Upper lobe of left lung (tissue), 6 donors: ENCODE measurements around the gene SERHL2. TPM values are rescaled to one million over a fixed set of nuclear protein-coding genes. Genes with fewer than 3 reads are reported as not detected.

Source experiments
- ATAC-seq, 2 donors: fragments of 200-7000 bp; cut with Tn5 transposase; one replicate each; pipeline ENCODE4 v1.9.1; 2022; ENCODE audit warnings: mild to moderate bottlenecking in 2 of 2, moderate library complexity in 2 of 2; ENCODE audit not compliant: low FRiP score in 2 of 2
- DNase-seq, 2 donors: peaks; one replicate each; pipeline ENCODE4 v3.0.0-alpha.2; 2019 to 2020
- H3K27ac ChIP-seq, 4 donors: fragments of 200-600 bp; sonication (generic); one replicate each; pipeline ENCODE4 v1.5.1; 2016 to 2019
- H3K27me3 ChIP-seq, 4 donors: fragments of 200-600 bp; sonication (generic); one replicate each; pipeline ENCODE4 v1.5.1; 2017 to 2019
- H3K36me3 ChIP-seq, 4 donors: fragments of 200-600 bp; sonication (generic); one replicate each; pipeline ENCODE4 v1.5.1; 2016 to 2019
- H3K4me1 ChIP-seq, 4 donors: fragments of 200-600 bp; sonication (generic); one replicate each; pipeline ENCODE4 v1.5.1; 2018 to 2019
- H3K4me3 ChIP-seq, 4 donors: fragments of 200-600 bp; sonication (generic); one replicate each; pipeline ENCODE4 v1.5.1; 2017 to 2019; ENCODE audit warnings: mild to moderate bottlenecking in 2 of 4, moderate library complexity in 1 of 4
- H3K9me3 ChIP-seq, 4 donors: fragments of 200-600 bp; sonication (generic); one replicate each; pipeline ENCODE4 v1.5.1; 2018 to 2019
- EP300 ChIP-seq, 4 donors: sonication (generic); formaldehyde crosslinking; IDR thresholded peaks; one replicate each; pipeline ENCODE4 v1.5.1; 2017; ENCODE audit warnings: antibody characterized with exemption in 4 of 4, control low read depth in 2 of 4
- POLR2A ChIP-seq, 4 donors: fragments of 450-650 bp; IDR thresholded peaks; one replicate each; pipeline ENCODE4 v1.5.1; 2016 to 2017; ENCODE audit warnings: antibody characterized with exemption in 4 of 4, mild to moderate bottlenecking in 2 of 4
- POLR2AphosphoS5 ChIP-seq, 2 donors: sonication (generic); formaldehyde crosslinking; IDR thresholded peaks; one replicate each; pipeline ENCODE4 v1.5.1; 2017; ENCODE audit warnings: antibody characterized with exemption in 2 of 2
- WGBS, 2 donors: methylation state at CpG; one replicate each; pipeline ENCODE4 v1.1.5; 2017 to 2018; 5-methylcytosine and 5-hydroxymethylcytosine counted together
- total RNA-seq, 6 donors: library from RNA; depleted of rRNA in 4 of 6; stranded (reverse); fragments of >200 nt in 4 of 6; gene quantifications; one replicate each; pipeline versions ENCODE4 v1.1.0 to v1.2.1, GENCODE V29; 2016 to 2021
- TF ChIP-seq, protein P1 (sequence below), 6 experiments: fragments of 450-650 bp in 4 of 6; fragments of 200-600 bp in 2 of 6; sonication (generic) in 2 of 6; IDR thresholded peaks; one replicate each; pipeline ENCODE4 v1.5.1; 2016 to 2019; ENCODE audit warnings: antibody characterized with exemption in 6 of 6
- donor health status: DM: no; HTN: no; CAD: no; lungs with moderate emphysema.
- donor health status: DM: no; HTN: yes; CAD: no; lungs with severe emphysema.

The SERHL2 gene
- total RNA-seq, 6 donors from 2014 or later = 1.1 to 4.9 (median 2.2) TPM; not detected in 1

DNA sequence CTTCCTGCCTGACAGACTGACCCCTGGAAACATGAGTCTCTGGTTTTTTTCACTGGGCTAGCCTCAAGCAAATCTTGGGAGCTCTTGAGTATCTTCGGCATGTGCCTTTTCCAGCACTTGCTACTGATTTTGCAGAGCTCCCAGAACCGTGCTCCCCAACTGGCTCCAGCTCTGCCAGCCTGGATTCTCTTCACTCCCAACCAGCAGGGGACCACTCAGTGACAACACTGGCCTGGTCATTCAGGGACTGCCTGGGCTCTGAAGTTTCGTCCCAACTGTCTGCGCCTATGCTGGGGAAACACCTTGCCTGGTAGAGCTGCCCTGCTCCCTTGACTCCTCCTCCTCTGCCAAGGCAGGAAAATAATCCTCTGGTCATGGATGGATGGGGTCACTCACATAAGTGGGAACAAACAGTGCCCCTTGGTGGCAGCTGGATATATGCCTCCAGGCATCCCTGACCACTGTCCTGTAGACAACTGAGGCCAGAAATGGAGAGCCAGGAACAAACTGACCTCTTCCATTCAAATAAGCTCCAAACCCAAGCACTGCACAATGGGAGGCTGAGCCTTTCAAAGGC is 30.7 kb downstream of the SERHL2 start:
- H3K9me3 ChIP-seq = no peaks in the 10 kb centered on the region
- H3K4me3 ChIP-seq = no peak overlapping the region
- ATAC-seq (no peak), DNase-seq (no peak)
- TF ChIP-seq, protein P1, sequence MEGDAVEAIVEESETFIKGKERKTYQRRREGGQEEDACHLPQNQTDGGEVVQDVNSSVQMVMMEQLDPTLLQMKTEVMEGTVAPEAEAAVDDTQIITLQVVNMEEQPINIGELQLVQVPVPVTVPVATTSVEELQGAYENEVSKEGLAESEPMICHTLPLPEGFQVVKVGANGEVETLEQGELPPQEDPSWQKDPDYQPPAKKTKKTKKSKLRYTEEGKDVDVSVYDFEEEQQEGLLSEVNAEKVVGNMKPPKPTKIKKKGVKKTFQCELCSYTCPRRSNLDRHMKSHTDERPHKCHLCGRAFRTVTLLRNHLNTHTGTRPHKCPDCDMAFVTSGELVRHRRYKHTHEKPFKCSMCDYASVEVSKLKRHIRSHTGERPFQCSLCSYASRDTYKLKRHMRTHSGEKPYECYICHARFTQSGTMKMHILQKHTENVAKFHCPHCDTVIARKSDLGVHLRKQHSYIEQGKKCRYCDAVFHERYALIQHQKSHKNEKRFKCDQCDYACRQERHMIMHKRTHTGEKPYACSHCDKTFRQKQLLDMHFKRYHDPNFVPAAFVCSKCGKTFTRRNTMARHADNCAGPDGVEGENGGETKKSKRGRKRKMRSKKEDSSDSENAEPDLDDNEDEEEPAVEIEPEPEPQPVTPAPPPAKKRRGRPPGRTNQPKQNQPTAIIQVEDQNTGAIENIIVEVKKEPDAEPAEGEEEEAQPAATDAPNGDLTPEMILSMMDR (IDR thresholded peaks at IDR 0.05) = no peak
- TF ChIP-seq POLR2A (IDR thresholded peaks at IDR 0.05) = no peak
- TF ChIP-seq EP300 (IDR thresholded peaks at IDR 0.05) = no peak
- TF ChIP-seq POLR2AphosphoS5 (IDR thresholded peaks at IDR 0.05) = no peak
- no peaks in the 10 kb centered on the region for H3K27me3 ChIP-seq
- peaks cover 25 to 60% (median 51%) of the 10 kb centered on the region in 4 donors for H3K36me3 ChIP-seq
- peaks cover 2 to 20% (median 11%) of the 10 kb centered on the region in 4 donors for H3K4me1 ChIP-seq
- H3K27ac ChIP-seq = peak overlapping the region in 2 of 4 donors; percentile 36 to 45
- WGBS, 2 donors = 91 to 100% methylated on average over 2 to 4 of the region's 4 CpGs

DNA sequence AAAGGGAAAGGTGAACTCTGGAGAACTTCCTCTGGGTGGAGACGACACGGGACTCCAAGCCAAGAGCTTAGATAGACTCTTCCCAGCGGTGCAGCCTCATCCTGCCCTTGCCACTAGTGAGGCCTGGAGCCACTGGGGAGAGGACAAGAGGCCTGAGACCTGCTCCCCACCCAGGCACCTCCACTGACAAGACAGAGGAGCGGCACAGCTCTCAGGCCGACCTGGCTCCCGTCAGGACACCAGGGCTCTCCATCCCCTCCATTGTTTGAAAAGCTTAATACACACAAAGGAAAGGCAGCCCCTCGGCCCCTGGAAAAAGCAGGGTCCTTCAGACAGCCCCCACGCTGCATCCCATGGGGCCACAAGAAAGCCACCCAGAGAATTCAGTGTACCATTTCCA is 31.3 kb downstream of the SERHL2 start:
- 72 to 77% methylated on average over 8 of the region's 8 CpGs for WGBS, 2 donors
- H3K27ac ChIP-seq = peak overlapping the region in 2 of 4 donors; percentile 36 to 45
- ATAC-seq (no peak), DNase-seq (no peak)
- peaks cover 2 to 20% (median 11%) of the 10 kb centered on the region in 4 donors for H3K4me1 ChIP-seq
- peaks cover 28 to 63% (median 54%) of the 10 kb centered on the region in 4 donors for H3K36me3 ChIP-seq
- no peak overlapping the region for H3K4me3 ChIP-seq
- TF ChIP-seq EP300 (IDR thresholded peaks at IDR 0.05) = no peak
- no peak for TF ChIP-seq POLR2AphosphoS5 (IDR thresholded peaks at IDR 0.05)
- no peak for TF ChIP-seq POLR2A (IDR thresholded peaks at IDR 0.05)
- TF ChIP-seq, protein P1 (IDR thresholded peaks at IDR 0.05) = no peak
- H3K9me3 ChIP-seq = no peaks in the 10 kb centered on the region
- H3K27me3 ChIP-seq = no peaks in the 10 kb centered on the region

DNA sequence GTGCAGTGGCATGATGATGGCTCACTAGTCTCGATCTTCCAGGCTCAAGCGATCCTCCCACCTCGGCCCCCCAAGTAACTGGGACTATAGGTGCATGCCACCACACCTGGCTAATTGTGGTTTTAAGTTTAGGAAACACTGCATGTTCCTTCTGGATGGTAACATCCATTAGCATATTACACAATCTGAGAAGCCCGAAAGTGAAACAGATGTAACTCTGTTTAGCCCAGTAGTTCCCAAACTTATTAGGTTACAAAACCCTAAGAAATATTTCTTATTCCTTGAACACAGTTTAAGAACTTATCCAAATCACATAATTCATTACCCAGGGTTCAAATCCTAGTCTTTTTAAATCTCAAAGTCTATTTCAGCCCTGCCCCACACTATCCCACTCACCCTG is 32.6 kb downstream of the SERHL2 start:
- DNase-seq = no peak
- Histone ChIP-seq H3K27me3 (no peaks in the 10 kb centered on the region), H3K9me3 (no peaks in the 10 kb centered on the region), H3K4me1 (peaks cover 0 to 17% (median 9%) of the 10 kb centered on the region in 4 donors), H3K4me3 (no peak overlapping the region), H3K36me3 (peaks cover 32 to 76% (median 67%) of the 10 kb centered on the region in 4 donors), H3K27ac (peak overlapping the region in 2 of 4 donors; percentile 4 to 23)
- TF ChIP-seq POLR2A (IDR thresholded peaks at IDR 0.05) = no peak
- TF ChIP-seq EP300 (IDR thresholded peaks at IDR 0.05) = no peak
- no peak for TF ChIP-seq POLR2AphosphoS5 (IDR thresholded peaks at IDR 0.05)
- TF ChIP-seq, protein P1 (IDR thresholded peaks at IDR 0.05) = no peak
- WGBS, 2 donors = 83 to 88% methylated on average over 4 of the region's 4 CpGs
- no peak for ATAC-seq

DNA sequence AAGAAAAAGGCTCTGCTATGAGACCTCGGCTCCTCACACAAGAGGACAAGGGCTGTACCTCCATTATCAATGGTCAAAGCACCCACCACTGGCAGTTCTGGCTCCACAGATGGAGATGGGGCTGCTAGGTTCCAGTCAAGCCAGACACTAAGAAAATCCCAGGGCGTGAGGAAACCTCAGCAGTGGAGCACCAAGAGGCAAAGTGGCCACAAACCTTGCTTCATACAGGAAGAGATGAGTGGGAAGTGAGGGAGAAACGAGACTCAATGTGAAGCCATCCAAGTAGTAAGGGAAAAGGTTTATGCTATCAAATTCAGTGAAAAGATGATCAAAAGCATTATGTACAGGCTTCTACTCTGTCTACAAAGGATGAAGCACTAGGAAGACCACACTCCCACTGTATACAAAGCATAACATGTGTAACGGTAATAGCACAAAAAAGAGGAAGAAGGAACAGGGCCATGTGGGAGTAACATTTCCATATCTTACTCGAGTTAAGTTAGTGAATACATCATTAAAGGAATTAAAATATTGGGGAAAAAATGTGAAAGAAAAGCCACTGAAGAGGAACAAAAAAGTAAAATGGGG is 33.9 kb downstream of the SERHL2 start:
- peak overlapping the region in 1 of 4 donors; percentile 2 for H3K27ac ChIP-seq
- TF ChIP-seq POLR2A (IDR thresholded peaks at IDR 0.05) = no peak
- peaks cover 32 to 89% (median 78%) of the 10 kb centered on the region in 4 donors for H3K36me3 ChIP-seq
- DNase-seq (no peak), ATAC-seq (peak in 1 of 2 donors; percentile 31)
- H3K9me3 ChIP-seq = no peaks in the 10 kb centered on the region
- H3K4me3 ChIP-seq = no peak overlapping the region
- 63 to 80% methylated on average over 5 of the region's 5 CpGs for WGBS, 2 donors
- H3K27me3 ChIP-seq = no peaks in the 10 kb centered on the region
- peaks cover 0 to 8% (median 2%) of the 10 kb centered on the region in 4 donors for H3K4me1 ChIP-seq

DNA sequence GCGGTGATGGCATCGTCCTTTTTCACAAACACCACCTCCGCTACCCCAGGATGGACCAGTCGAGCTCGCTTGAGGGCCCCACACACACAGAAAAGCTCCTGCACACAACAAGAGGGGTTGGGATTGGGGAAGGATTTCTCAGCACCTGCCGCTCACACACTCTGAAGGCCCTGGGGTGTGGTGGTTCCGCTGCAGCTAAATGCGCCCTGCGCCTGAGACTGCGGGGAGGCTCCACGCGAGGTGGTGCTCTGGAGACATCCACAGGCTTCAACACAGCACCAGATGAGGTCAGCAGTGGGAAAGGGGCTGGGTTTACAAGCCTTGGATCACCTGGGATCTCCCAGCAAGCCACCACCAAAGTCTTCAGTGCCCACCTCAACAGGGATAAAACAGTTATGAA is 38.2 kb downstream of the SERHL2 start:
- DNase-seq (no peak), ATAC-seq (no peak)
- peaks cover 35 to 97% (median 84%) of the 10 kb centered on the region in 4 donors for H3K36me3 ChIP-seq
- no peaks in the 10 kb centered on the region for H3K27me3 ChIP-seq
- 96% methylated on average over 12 of the region's 12 CpGs for WGBS, 2 donors
- no peak overlapping the region for H3K27ac ChIP-seq
- H3K4me1 ChIP-seq = peaks cover 0 to 8% (median 3%) of the 10 kb centered on the region in 4 donors
- H3K9me3 ChIP-seq = no peaks in the 10 kb centered on the region
- no peak for TF ChIP-seq POLR2A (IDR thresholded peaks at IDR 0.05)
- TF ChIP-seq EP300 (IDR thresholded peaks at IDR 0.05) = no peak
- TF ChIP-seq, protein P1 (IDR thresholded peaks at IDR 0.05) = no peak
- no peak for TF ChIP-seq POLR2AphosphoS5 (IDR thresholded peaks at IDR 0.05)
- H3K4me3 ChIP-seq = no peak overlapping the region
